ENCODE results near the gene ZNF606. TPM values are rescaled to one million over a fixed set of nuclear protein-coding genes. Genes with fewer than 3 reads are reported as not detected.

Gene ZNF606
- total RNA-seq (2022; extraction: Qiagen RNA extraction): 1.9 to 3.0 TPM (median 2.4 TPM) in 5 replicates

GRCh38 chr19:58002384-58003173, at the start of gene ZNF606:
TSS of gene ZNF606 (minus strand) at chr19:58002820. CDS start at chr19:58001319, 1,501 bp downstream.

GRCh38 chr19:58033741-58034476, 31.3 kb upstream of the ZNF606 start, which contains the start of gene ZSCAN1:
TSS of gene ZSCAN1 (plus strand) at chr19:58034025. CDS start at chr19:58037837, 3,812 bp downstream.

GRCh38 chr19:57974434-57974833, 28.2 kb downstream of the ZNF606 start, which contains the start of gene C19orf18:
TSS of gene C19orf18 (minus strand) at chr19:57974534. CDS start at chr19:57974432, 102 bp downstream.

GRCh38 chr19:57947419-57948134, 55.0 kb downstream of the ZNF606 start, which contains the start of gene ZNF256:
TSS of gene ZNF256 (minus strand) at chr19:57947706. CDS start at chr19:57947474, 232 bp downstream.

GRCh38 chr19:57934820-57935665, 67.6 kb downstream of the ZNF606 start, which contains the start of gene ZNF418:
TSS of gene ZNF418 (minus strand) at chr19:57935402. CDS start at chr19:57933822, 1,580 bp downstream.

Other genes starting within 250 kb of the ZNF606 start
- 5.8 to 8.1 TPM (median 6.8 TPM) in 5 replicates for gene ZNF586, start 233.1 kb downstream of the ZNF606 start, total RNA-seq (2022; extraction: Qiagen RNA extraction)
- gene ZNF552, start 187.9 kb downstream of the ZNF606 start, total RNA-seq (2022; extraction: Qiagen RNA extraction): 4.2 to 6.7 TPM (median 5.7 TPM) in 5 replicates
- 6.6 to 10.8 TPM (median 6.9 TPM) in 5 replicates for gene ZNF587B, start 172.5 kb downstream of the ZNF606 start, total RNA-seq (2022; extraction: Qiagen RNA extraction)
- gene ZNF587, start 153.0 kb downstream of the ZNF606 start, total RNA-seq (2022; extraction: Qiagen RNA extraction): 5.2 to 8.3 TPM (median 6.1 TPM) in 5 replicates
- gene ZNF814, start 113.8 kb downstream of the ZNF606 start, total RNA-seq (2022; extraction: Qiagen RNA extraction): 1.5 to 2.6 TPM (median 2.0 TPM) in 5 replicates
- gene ZNF417, start 86.2 kb downstream of the ZNF606 start, total RNA-seq (2022; extraction: Qiagen RNA extraction): 2.5 to 5.8 TPM (median 3.5 TPM) in 5 replicates
- gene ZNF418, start 67.4 kb downstream of the ZNF606 start, total RNA-seq (2022; extraction: Qiagen RNA extraction): 1.0 to 1.6 TPM (median 1.4 TPM) in 5 replicates
- 0.66 to 1.3 TPM (median 1.1 TPM) in 5 replicates for gene ZNF256, start 55.1 kb downstream of the ZNF606 start, total RNA-seq (2022; extraction: Qiagen RNA extraction)
- gene C19orf18, start 28.3 kb downstream of the ZNF606 start, total RNA-seq (2022; extraction: Qiagen RNA extraction): 0.15 to 0.21 TPM in 2 of 5 replicates, not detected in the others
- gene ZSCAN1, start 31.2 kb upstream of the ZNF606 start, total RNA-seq (2022; extraction: Qiagen RNA extraction): not detected in 5 replicates
- gene ZNF135, start 56.5 kb upstream of the ZNF606 start, total RNA-seq (2022; extraction: Qiagen RNA extraction): not detected in 5 replicates
- 1.9 to 3.0 TPM (median 2.7 TPM) in 5 replicates for gene ZSCAN18, start 95.4 kb upstream of the ZNF606 start, total RNA-seq (2022; extraction: Qiagen RNA extraction)
- 2.6 to 3.3 TPM (median 3.1 TPM) in 5 replicates for gene ZNF329, start 148.0 kb upstream of the ZNF606 start, total RNA-seq (2022; extraction: Qiagen RNA extraction)
- 14.3 to 16.5 TPM (median 14.7 TPM) in 5 replicates for gene ZNF274, start 180.2 kb upstream of the ZNF606 start, total RNA-seq (2022; extraction: Qiagen RNA extraction)
- gene ZNF544, start 226.1 kb upstream of the ZNF606 start, total RNA-seq (2022; extraction: Qiagen RNA extraction): 17.7 to 20.7 TPM (median 18.4 TPM) in 5 replicates

All from A549 treated with Hydrocortisone at 1 μM for 4 hours (cell line).